Liver (tissue), 9 donors: ENCODE data around the gene LNX1. TPM values are rescaled to one million over a fixed set of nuclear protein-coding genes. Genes with fewer than 3 reads are reported as not detected.

ENCODE experiments used
- DNase-seq: peaks from one replicate; pipeline ENCODE4 v3.0.0-alpha.2; 2017; ENCODE audit warnings: low spot score
- H3K27ac ChIP-seq, 2 donors: one replicate each; pipeline ENCODE4 v1.7.0; 2013; ENCODE audit warnings: inconsistent platforms in 2 of 2, low read length in 2 of 2, control low read depth in 1 of 2, low read depth in 1 of 2, mild to moderate bottlenecking in 1 of 2
- H3K27me3 ChIP-seq, 4 donors: one replicate each; pipeline versions ENCODE4 v1.6.1 to v1.7.0; 2013; ENCODE audit warnings: low read length in 3 of 4, inconsistent platforms in 1 of 4, mild to moderate bottlenecking in 1 of 4, moderate library complexity in 1 of 4; ENCODE audit not compliant: control insufficient read depth in 4 of 4, insufficient read depth in 4 of 4
- H3K36me3 ChIP-seq, 4 donors: one replicate each; pipeline versions ENCODE4 v1.6.1 to v1.7.0; 2013; ENCODE audit warnings: low read length in 3 of 4, mild to moderate bottlenecking in 3 of 4, low read depth in 1 of 4, moderate library complexity in 1 of 4; ENCODE audit not compliant: control insufficient read depth in 4 of 4, insufficient read depth in 3 of 4
- H3K4me1 ChIP-seq, 4 donors: one replicate each; pipeline versions ENCODE4 v1.6.1 to v1.7.0; 2013; ENCODE audit warnings: low read length in 3 of 4, mild to moderate bottlenecking in 3 of 4, moderate library complexity in 1 of 4; ENCODE audit not compliant: control insufficient read depth in 4 of 4, insufficient read depth in 4 of 4
- H3K4me3 ChIP-seq, 3 donors: one replicate each; pipeline versions ENCODE4 v1.6.1 to v1.7.0; 2013; ENCODE audit warnings: low read length in 3 of 3, control low read depth in 1 of 3, low read depth in 1 of 3, mild to moderate bottlenecking in 1 of 3
- H3K9ac ChIP-seq, 2 donors: one replicate each; pipeline ENCODE4 v1.7.0; 2013; ENCODE audit warnings: low read length in 2 of 2, mild to moderate bottlenecking in 2 of 2, moderate library complexity in 2 of 2, control low read depth in 1 of 2, low read depth in 1 of 2
- H3K9me3 ChIP-seq, 4 donors: one replicate each; pipeline versions ENCODE4 v1.6.1 to v1.7.0; 2013; ENCODE audit warnings: low read length in 3 of 4; ENCODE audit not compliant: control insufficient read depth in 4 of 4
- EGR1 ChIP-seq, 2 donors: IDR thresholded peaks; 2 replicates each; pipeline ENCODE4 v1.6.1; 2016 to 2018; ENCODE audit warnings: antibody characterized with exemption in 2 of 2, low read depth in 2 of 2
- FOXA1 ChIP-seq: IDR thresholded peaks from 2 replicates; pipeline ENCODE4 v1.6.1; 2016; ENCODE audit warnings: antibody characterized with exemption
- FOXA2 ChIP-seq: IDR thresholded peaks from 2 replicates; pipeline ENCODE4 v1.6.1; 2016; ENCODE audit warnings: antibody characterized with exemption
- GABPA ChIP-seq, 2 donors: IDR thresholded peaks in 1 of 2; conservative IDR thresholded peaks in 1 of 2; 2 replicates each; pipeline ENCODE4 v1.6.1; 2016; ENCODE audit warnings: antibody characterized with exemption in 2 of 2, mild to moderate bottlenecking in 1 of 2, moderate library complexity in 1 of 2
- HNF4A ChIP-seq, 2 donors: conservative IDR thresholded peaks; 2 replicates each; pipeline ENCODE4 v1.6.1; 2016; ENCODE audit warnings: antibody characterized with exemption in 2 of 2, mild to moderate bottlenecking in 2 of 2
- HNF4G ChIP-seq: IDR thresholded peaks from 2 replicates; pipeline ENCODE4 v1.6.1; 2016; ENCODE audit warnings: antibody characterized with exemption
- JUND ChIP-seq, 2 donors: IDR thresholded peaks; 2 replicates each; pipeline ENCODE4 v1.6.1; 2016; ENCODE audit warnings: antibody characterized with exemption in 2 of 2
- NR2F2 ChIP-seq: IDR thresholded peaks from 2 replicates; pipeline ENCODE4 v1.6.1; 2016; ENCODE audit warnings: antibody characterized with exemption
- RAD21 ChIP-seq, 2 donors: IDR thresholded peaks; 2 replicates each; pipeline ENCODE4 v1.6.1; 2016; ENCODE audit warnings: antibody characterized with exemption in 2 of 2, mild to moderate bottlenecking in 2 of 2
- RXRA ChIP-seq, 2 donors: IDR thresholded peaks; 2 replicates each; pipeline ENCODE4 v1.6.1; 2017 to 2018; ENCODE audit warnings: antibody characterized with exemption in 2 of 2, mild to moderate bottlenecking in 1 of 2
- SP1 ChIP-seq: IDR thresholded peaks from 2 replicates; pipeline ENCODE4 v1.6.1; 2018; ENCODE audit warnings: antibody characterized with exemption, mild to moderate bottlenecking
- TAF1 ChIP-seq: conservative IDR thresholded peaks from 2 replicates; pipeline ENCODE4 v1.6.1; 2016; ENCODE audit warnings: antibody characterized with exemption, mild to moderate bottlenecking
- YY1 ChIP-seq: IDR thresholded peaks from 2 replicates; pipeline ENCODE4 v1.6.1; 2016; ENCODE audit warnings: antibody characterized with exemption, mild to moderate bottlenecking
- WGBS: extraction: QIAGEN DNeasy Blood & Tissue Kit; methylation state at CpG from one replicate; pipeline ENCODE4 v1.1.7; 2013; 5-methylcytosine and 5-hydroxymethylcytosine counted together
- polyA plus RNA-seq, 2 donors: library from polyadenylated mRNA; stranded (reverse) in 1 of 2; unstranded in 1 of 2; fragments of 200-250 nt in 1 of 2; fragments of >200 nt in 1 of 2; fragmentation: Nextera tagmentation in 1 of 2; extraction: Ambion mirVana in 1 of 2; gene quantifications; one replicate each; pipeline versions ENCODE4 v1.2.1 to v1.2.3, GENCODE V29; 2013 to 2015
- total RNA-seq, 2 donors: library from RNA; depleted of rRNA; stranded (reverse); fragments of >200 nt; gene quantifications; one replicate each; pipeline ENCODE4 v1.2.3, GENCODE V29; 2014
- TF ChIP-seq, protein P1 (sequence below): IDR thresholded peaks from 2 replicates; pipeline ENCODE4 v1.6.1; 2016; ENCODE audit warnings: antibody characterized with exemption
- TF ChIP-seq, protein P2 (sequence below): IDR thresholded peaks from 2 replicates; pipeline ENCODE4 v1.6.1; 2016; ENCODE audit warnings: antibody characterized with exemption
- TF ChIP-seq, protein P3 (sequence below): IDR thresholded peaks from 2 replicates; pipeline ENCODE4 v1.6.1; 2016; ENCODE audit warnings: antibody characterized with exemption, mild to moderate bottlenecking
- TF ChIP-seq, protein P4 (sequence below): IDR thresholded peaks from 2 replicates; pipeline ENCODE4 v1.6.1; 2016; ENCODE audit warnings: antibody characterized with exemption
- donor health status: healthy.
- donor health status: healthy.
- donor health status: healthy.
- donor health status: healthy.
- donor health status: healthy.

The LNX1 gene
- total and polyA plus RNA-seq, 4 donors: 1.5 to 3.4 (median 2.3) TPM

DNA sequence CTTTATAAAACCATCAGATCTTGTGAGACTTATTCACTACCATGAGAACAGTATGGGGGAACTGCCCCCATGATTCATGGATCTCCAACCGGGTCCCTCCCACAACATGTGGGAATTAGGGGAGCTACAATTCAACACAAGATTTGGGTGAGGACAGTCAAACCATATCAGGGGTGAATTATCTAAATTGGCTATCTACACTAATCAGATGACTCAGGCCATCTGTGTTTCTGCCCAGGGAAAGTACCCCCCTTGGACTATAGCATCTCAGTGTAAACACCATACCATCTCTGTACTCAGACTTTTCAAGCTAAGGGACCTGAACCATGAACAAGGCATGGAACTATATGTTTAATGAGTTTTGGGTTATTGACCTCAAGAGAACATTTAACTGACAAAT, 76.8 kb downstream of the LNX1 start:
- H3K4me1 ChIP-seq: peaks cover 0 to 3% (median 0%) of the 10 kb centered on the region in 4 donors
- no peaks in the 10 kb centered on the region for H3K36me3 ChIP-seq
- DNase-seq: no peak
- H3K27me3 ChIP-seq: no peaks in the 10 kb centered on the region
- no peak overlapping the region for H3K27ac ChIP-seq
- WGBS: 0% methylated on average over 1 of the region's 1 CpG
- TF ChIP-seq GABPA (IDR thresholded peaks at IDR 0.05 in 1 of 2, conservative IDR thresholded peaks at IDR 0.05 in 1 of 2): no peak
- TF ChIP-seq SP1: no peak
- no peak for TF ChIP-seq JUND (IDR thresholded peaks at IDR 0.05)
- TF ChIP-seq, protein P1, sequence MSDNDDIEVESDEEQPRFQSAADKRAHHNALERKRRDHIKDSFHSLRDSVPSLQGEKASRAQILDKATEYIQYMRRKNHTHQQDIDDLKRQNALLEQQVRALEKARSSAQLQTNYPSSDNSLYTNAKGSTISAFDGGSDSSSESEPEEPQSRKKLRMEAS: no peak
- TF ChIP-seq RAD21 (IDR thresholded peaks at IDR 0.05): no peak
- no peak for TF ChIP-seq RXRA (IDR thresholded peaks at IDR 0.05)
- H3K9ac ChIP-seq: no peak overlapping the region
- no peak overlapping the region for H3K4me3 ChIP-seq
- H3K9me3 ChIP-seq: no peaks in the 10 kb centered on the region

DNA sequence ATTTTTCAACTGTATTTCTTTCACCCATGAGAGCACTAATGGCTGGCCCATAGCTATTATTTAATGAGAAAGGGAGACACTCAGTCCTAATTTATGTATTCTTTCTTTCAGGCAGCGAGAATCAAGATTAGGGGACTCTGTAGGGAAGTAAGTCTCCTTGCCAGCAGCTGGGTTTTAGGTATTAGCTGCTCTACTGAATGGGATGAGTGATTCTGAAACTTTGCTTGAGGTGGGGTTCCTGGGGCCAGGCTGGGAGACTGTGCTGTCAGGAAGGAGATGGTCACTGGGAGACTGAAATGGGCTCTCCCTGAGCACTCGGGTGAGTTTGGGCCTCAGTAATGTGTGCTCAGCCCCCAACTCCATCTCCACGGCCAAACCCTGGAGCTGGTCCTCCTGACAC, 78.7 kb downstream of the LNX1 start:
- TF ChIP-seq HNF4G: no peak
- no peak for TF ChIP-seq EGR1 (IDR thresholded peaks at IDR 0.05; ENCODE audit: low read depth in 2 of 2)
- no peak for TF ChIP-seq JUND (IDR thresholded peaks at IDR 0.05)
- TF ChIP-seq FOXA1: no peak
- TF ChIP-seq, protein P1: no peak
- TF ChIP-seq NR2F2: no peak
- TF ChIP-seq, protein P2, sequence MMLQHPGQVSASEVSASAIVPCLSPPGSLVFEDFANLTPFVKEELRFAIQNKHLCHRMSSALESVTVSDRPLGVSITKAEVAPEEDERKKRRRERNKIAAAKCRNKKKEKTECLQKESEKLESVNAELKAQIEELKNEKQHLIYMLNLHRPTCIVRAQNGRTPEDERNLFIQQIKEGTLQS: no peak
- no peak for TF ChIP-seq YY1
- TF ChIP-seq RXRA (IDR thresholded peaks at IDR 0.05): no peak
- no peak for TF ChIP-seq GABPA (IDR thresholded peaks at IDR 0.05 in 1 of 2, conservative IDR thresholded peaks at IDR 0.05 in 1 of 2)
- no peak for TF ChIP-seq SP1
- TF ChIP-seq, protein P3, sequence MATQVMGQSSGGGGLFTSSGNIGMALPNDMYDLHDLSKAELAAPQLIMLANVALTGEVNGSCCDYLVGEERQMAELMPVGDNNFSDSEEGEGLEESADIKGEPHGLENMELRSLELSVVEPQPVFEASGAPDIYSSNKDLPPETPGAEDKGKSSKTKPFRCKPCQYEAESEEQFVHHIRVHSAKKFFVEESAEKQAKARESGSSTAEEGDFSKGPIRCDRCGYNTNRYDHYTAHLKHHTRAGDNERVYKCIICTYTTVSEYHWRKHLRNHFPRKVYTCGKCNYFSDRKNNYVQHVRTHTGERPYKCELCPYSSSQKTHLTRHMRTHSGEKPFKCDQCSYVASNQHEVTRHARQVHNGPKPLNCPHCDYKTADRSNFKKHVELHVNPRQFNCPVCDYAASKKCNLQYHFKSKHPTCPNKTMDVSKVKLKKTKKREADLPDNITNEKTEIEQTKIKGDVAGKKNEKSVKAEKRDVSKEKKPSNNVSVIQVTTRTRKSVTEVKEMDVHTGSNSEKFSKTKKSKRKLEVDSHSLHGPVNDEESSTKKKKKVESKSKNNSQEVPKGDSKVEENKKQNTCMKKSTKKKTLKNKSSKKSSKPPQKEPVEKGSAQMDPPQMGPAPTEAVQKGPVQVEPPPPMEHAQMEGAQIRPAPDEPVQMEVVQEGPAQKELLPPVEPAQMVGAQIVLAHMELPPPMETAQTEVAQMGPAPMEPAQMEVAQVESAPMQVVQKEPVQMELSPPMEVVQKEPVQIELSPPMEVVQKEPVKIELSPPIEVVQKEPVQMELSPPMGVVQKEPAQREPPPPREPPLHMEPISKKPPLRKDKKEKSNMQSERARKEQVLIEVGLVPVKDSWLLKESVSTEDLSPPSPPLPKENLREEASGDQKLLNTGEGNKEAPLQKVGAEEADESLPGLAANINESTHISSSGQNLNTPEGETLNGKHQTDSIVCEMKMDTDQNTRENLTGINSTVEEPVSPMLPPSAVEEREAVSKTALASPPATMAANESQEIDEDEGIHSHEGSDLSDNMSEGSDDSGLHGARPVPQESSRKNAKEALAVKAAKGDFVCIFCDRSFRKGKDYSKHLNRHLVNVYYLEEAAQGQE: no peak
- Histone ChIP-seq H3K4me3 (no peak overlapping the region), H3K9me3 (no peaks in the 10 kb centered on the region), H3K27ac (no peak overlapping the region), H3K27me3 (no peaks in the 10 kb centered on the region), H3K4me1 (peaks cover 0 to 11% (median under 1%) of the 10 kb centered on the region in 4 donors), H3K9ac (no peak overlapping the region), H3K36me3 (no peaks in the 10 kb centered on the region)
- 30% methylated on average over 3 of the region's 3 CpGs for WGBS
- no peak for DNase-seq

DNA sequence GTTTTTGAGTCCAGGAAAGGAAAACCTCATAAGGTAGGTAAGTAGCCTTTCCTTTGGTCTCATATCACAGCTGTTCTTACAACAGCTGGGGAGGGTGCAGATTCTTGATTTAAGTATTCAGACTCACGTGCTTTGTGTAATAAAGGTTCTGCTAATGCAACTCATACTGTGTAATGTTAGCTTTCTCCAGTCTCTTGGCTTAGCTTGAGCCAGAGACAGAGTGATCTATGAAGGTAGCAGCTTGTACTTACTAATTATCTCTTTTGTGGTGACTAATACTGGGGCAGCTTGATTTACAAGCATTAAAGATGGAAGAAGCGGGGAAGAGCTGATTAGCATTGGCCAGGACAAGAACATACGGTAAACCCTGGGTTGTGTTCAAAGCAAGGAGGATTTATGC, 80.3 kb downstream of the LNX1 start:
- 35% methylated on average over 3 of the region's 3 CpGs for WGBS
- Histone ChIP-seq H3K9me3 (no peaks in the 10 kb centered on the region), H3K4me1 (peaks cover 0 to 11% (median under 1%) of the 10 kb centered on the region in 4 donors), H3K36me3 (no peaks in the 10 kb centered on the region), H3K9ac (no peak overlapping the region), H3K27me3 (no peaks in the 10 kb centered on the region), H3K27ac (no peak overlapping the region), H3K4me3 (no peak overlapping the region)
- DNase-seq: no peak
- TF ChIP-seq TAF1 (no peak), HNF4A (conservative IDR thresholded peaks at IDR 0.05) (no peak), NR2F2 (no peak), RXRA (IDR thresholded peaks at IDR 0.05) (no peak), GABPA (IDR thresholded peaks at IDR 0.05 in 1 of 2, conservative IDR thresholded peaks at IDR 0.05 in 1 of 2) (no peak), FOXA2 (no peak), JUND (IDR thresholded peaks at IDR 0.05) (no peak)
- TF ChIP-seq, protein P2: no peak
- TF ChIP-seq, protein P4, sequence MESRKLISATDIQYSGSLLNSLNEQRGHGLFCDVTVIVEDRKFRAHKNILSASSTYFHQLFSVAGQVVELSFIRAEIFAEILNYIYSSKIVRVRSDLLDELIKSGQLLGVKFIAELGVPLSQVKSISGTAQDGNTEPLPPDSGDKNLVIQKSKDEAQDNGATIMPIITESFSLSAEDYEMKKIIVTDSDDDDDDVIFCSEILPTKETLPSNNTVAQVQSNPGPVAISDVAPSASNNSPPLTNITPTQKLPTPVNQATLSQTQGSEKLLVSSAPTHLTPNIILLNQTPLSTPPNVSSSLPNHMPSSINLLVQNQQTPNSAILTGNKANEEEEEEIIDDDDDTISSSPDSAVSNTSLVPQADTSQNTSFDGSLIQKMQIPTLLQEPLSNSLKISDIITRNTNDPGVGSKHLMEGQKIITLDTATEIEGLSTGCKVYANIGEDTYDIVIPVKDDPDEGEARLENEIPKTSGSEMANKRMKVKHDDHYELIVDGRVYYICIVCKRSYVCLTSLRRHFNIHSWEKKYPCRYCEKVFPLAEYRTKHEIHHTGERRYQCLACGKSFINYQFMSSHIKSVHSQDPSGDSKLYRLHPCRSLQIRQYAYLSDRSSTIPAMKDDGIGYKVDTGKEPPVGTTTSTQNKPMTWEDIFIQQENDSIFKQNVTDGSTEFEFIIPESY: no peak
- TF ChIP-seq, protein P3: no peak
- TF ChIP-seq, protein P1: no peak
